K562 (cell line): ENCODE data around the gene CAPN5. TPM values are rescaled to one million over a fixed set of nuclear protein-coding genes. Genes with fewer than 3 reads are reported as not detected.

ENCODE experiments used
- ATAC-seq: fragments of 200-7000 bp; cut with Tn5 transposase; 3 replicates; pipeline ENCODE4 v1.9.1; 2020; ENCODE audit warnings: moderate library complexity
- BruUV-seq: library from RNA; stranded (reverse); fragments of 400-500 nt; replicated peaks from 2 replicates; lab custom pipeline; 2021; lab: Mats Ljungman, UMichigan
- CTCF ChIA-PET: fragments of 300-600 bp; formaldehyde crosslinking; extraction: SDS; loops from one replicate; lab custom pipeline; 2021; ENCODE audit warnings: low intra/inter-chr PET ratio; lab: Yijun Ruan, JAX
- POLR2A ChIA-PET: fragments of 300-600, 350-650 bp; sonication (Branson Sonifier 250); formaldehyde crosslinking; extraction: SDS; loops from one replicate; lab custom pipeline; 2021; ENCODE audit warnings: antibody characterized with exemption, inconsistent platforms; lab: Yijun Ruan, JAX
- DNase-seq, 4 experiments: peaks; one replicate each; pipeline versions ENCODE4 v3.0.0 to v3.0.0-alpha.2; 2011 to 2018; ENCODE audit warnings: low spot score in 3 of 4, mixed read lengths in 3 of 4; ENCODE audit errors: extremely low read depth in 1 of 4
- FAIRE-seq: peaks from 2 replicates; lab custom pipeline; 2011; peaks lifted over from hg19 to GRCh38; lab: Jason Lieb, UNC
- H2AFZ ChIP-seq: 2 replicates; pipeline ENCODE4 v1.6.0; 2011; ENCODE audit warnings: low read depth, low read length, control low read depth, inconsistent platforms
- H3K27ac ChIP-seq: fragments of 200-600 bp; 3 replicates; pipeline ENCODE4 v1.8.0; 2011; ENCODE audit warnings: low read depth, mild to moderate bottlenecking, control low read depth, inconsistent platforms, low read length, moderate library complexity, mixed read lengths; ENCODE audit errors: extremely low read depth
- H3K27me3 ChIP-seq, 2 experiments: fragments of 300-600 bp in 1 of 2; 2 replicates in 1 of 2; 3 replicates in 1 of 2; pipeline versions ENCODE4 v1.6.0 to v1.8.0; 2011; ENCODE audit warnings: inconsistent platforms in 2 of 2, low read length in 2 of 2, mild to moderate bottlenecking in 1 of 2, mixed read lengths in 1 of 2, moderate library complexity in 1 of 2; ENCODE audit not compliant: control insufficient read depth in 2 of 2, insufficient read depth in 2 of 2
- H3K36me3 ChIP-seq: fragments of 300-600 bp; 3 replicates; pipeline ENCODE4 v1.8.0; 2011; ENCODE audit warnings: mild to moderate bottlenecking, low read length, inconsistent platforms; ENCODE audit not compliant: control insufficient read depth, insufficient read depth
- H3K4me1 ChIP-seq, 2 experiments: fragments of 200-600 bp in 1 of 2; replicated peaks in 1 of 2; 2 replicates in 1 of 2; 3 replicates in 1 of 2; pipeline versions ENCODE4 v1.5.1 to v1.8.0; 2011; ENCODE audit warnings: inconsistent platforms in 2 of 2, low read length in 2 of 2, mild to moderate bottlenecking in 1 of 2, mixed read lengths in 1 of 2, moderate library complexity in 1 of 2; ENCODE audit not compliant: control insufficient read depth in 2 of 2, insufficient read depth in 2 of 2
- H3K4me2 ChIP-seq: 2 replicates; pipeline ENCODE4 v1.6.1; 2011; ENCODE audit warnings: low read length, control low read depth, inconsistent platforms, mixed read lengths; ENCODE audit not compliant: insufficient read depth
- H3K4me3 ChIP-seq: fragments of 200-600 bp; sonication (generic), shearing (Covaris generic); 2 replicates; pipeline ENCODE4 v1.5.1; 2016; ENCODE audit warnings: control low read depth, inconsistent platforms
- H3K79me2 ChIP-seq: fragments of 200-600 bp; 3 replicates; pipeline ENCODE4 v1.8.0; 2011; ENCODE audit warnings: low read length, inconsistent platforms; ENCODE audit not compliant: control insufficient read depth, insufficient read depth
- H3K9ac ChIP-seq, 2 experiments: 2 replicates each; pipeline versions ENCODE4 v1.6.0 to v1.6.1; 2011; ENCODE audit warnings: low read depth in 2 of 2, low read length in 2 of 2, control low read depth in 1 of 2, inconsistent platforms in 1 of 2, mild to moderate bottlenecking in 1 of 2, mixed read lengths in 1 of 2; ENCODE audit not compliant: insufficient read depth in 1 of 2
- H3K9me1 ChIP-seq: one replicate; pipeline ENCODE4 v1.6.0; 2011; ENCODE audit warnings: inconsistent platforms, mild to moderate bottlenecking, low read length, moderate library complexity; ENCODE audit not compliant: control insufficient read depth, insufficient read depth
- H3K9me3 ChIP-seq: replicated peaks from 2 replicates; pipeline ENCODE4 v1.5.1; 2011; ENCODE audit warnings: low read depth, low read length, inconsistent platforms; ENCODE audit not compliant: control insufficient read depth, insufficient read depth
- H4K20me1 ChIP-seq: replicated peaks from 2 replicates; pipeline ENCODE4 v1.6.1; 2011; ENCODE audit warnings: low read length, inconsistent platforms, mixed read lengths; ENCODE audit not compliant: control insufficient read depth, insufficient read depth
- KDM5B ChIP-seq: fragments of 200-600 bp; sonication (generic); IDR thresholded peaks from 2 replicates; pipeline ENCODE4 v1.6.1; 2012; ENCODE audit warnings: low read depth, mild to moderate bottlenecking, moderate library complexity, low read length, control low read depth, inconsistent platforms; ENCODE audit not compliant: insufficient replicate concordance
- MECOM ChIP-seq: fragments of 250-450 bp; sonication (Bioruptor Pico); IDR thresholded peaks from 2 replicates; pipeline ENCODE4 v1.8.0; 2022; ENCODE audit warnings: inconsistent platforms
- NCOA6 ChIP-seq: fragments of 450-650 bp; IDR thresholded peaks from 2 replicates; pipeline ENCODE4 v1.6.1; 2017; ENCODE audit warnings: mild to moderate bottlenecking
- NONO ChIP-seq, 2 experiments: fragments of 200-400 bp in 1 of 2; fragments of 450-650 bp in 1 of 2; formaldehyde crosslinking in 1 of 2; IDR thresholded peaks; 2 replicates each; pipeline ENCODE4 v1.6.1; 2017; ENCODE audit warnings: low read depth in 2 of 2, mild to moderate bottlenecking in 2 of 2, moderate library complexity in 2 of 2, low read length in 1 of 2
- ZFP36 ChIP-seq: fragments of 150-350 bp; IDR thresholded peaks from 2 replicates; pipeline ENCODE4 v1.6.1; 2018; ENCODE audit warnings: low read length, low read depth; ENCODE audit not compliant: partially characterized antibody
- ZNF584 ChIP-seq: fragments of 200-800 bp; sonication (Bioruptor generic); IDR thresholded peaks from 2 replicates; pipeline ENCODE4 v1.6.1; 2016; ENCODE audit warnings: low read depth, mild to moderate bottlenecking, missing genetic modification characterization, missing compliant biosample characterization
- WGBS: fragments of 100-300 bp; shearing (Covaris generic); methylation state at CpG from one replicate; pipeline ENCODE4 v1.1.6; 2016; ENCODE audit warnings: low coverage, mixed read lengths; ENCODE audit not compliant: insufficient coverage; ENCODE audit errors: missing lambda C conversion rate; 5-methylcytosine and 5-hydroxymethylcytosine counted together
- in situ Hi-C: fragments of 300-500 bp; cut with MboI; formaldehyde crosslinking; loops from 4 replicates; pipeline ENCODE4 v1.15.0; 2018; ENCODE audit warnings: inconsistent platforms, mixed read lengths
- intact Hi-C: fragments of 100-400 bp; cut with micrococcal nuclease; formaldehyde crosslinking; loops from 2 replicates; pipeline ENCODE4 v1.14.2; 2022
- polyA plus RNA-seq, 8 experiments: library from polyadenylated mRNA; depleted of rRNA in 4 of 8; stranded (reverse) in 5 of 8; unstranded in 3 of 8; fragments of >200 nt; fragmentation: Nextera tagmentation in 2 of 8; fragmentation: Illumina TruSeq in 1 of 8; extraction: Ambion mirVana in 2 of 8; extraction: Trizol in 1 of 8; gene quantifications; 2 replicates each; pipeline versions ENCODE4 v1.2.1 to v1.2.3, GENCODE V29; 2011 to 2014; ENCODE audit warnings: inconsistent platforms in 1 of 8, missing spikeins in 1 of 8
- total RNA-seq, 7 experiments: library from RNA; depleted of rRNA in 6 of 7; stranded (reverse); fragments of >200 nt in 6 of 7; fragmentation: Illumina TruSeq in 2 of 7; extraction: Trizol in 2 of 7; gene quantifications; 2 replicates each; pipeline versions ENCODE4 v1.2.1 to v1.2.3, GENCODE V29; 2011 to 2021; ENCODE audit warnings: low replicate concordance in 1 of 7
- TF ChIP-seq, protein P1 (sequence below): fragments of 250-450 bp; sonication (Bioruptor Pico); IDR thresholded peaks from 2 replicates; pipeline ENCODE4 v1.9.0; 2021; ENCODE audit warnings: mild to moderate bottlenecking, inconsistent platforms
- TF ChIP-seq, protein P2 (sequence below): fragments of 250-450 bp; sonication (Bioruptor Pico); IDR thresholded peaks from 2 replicates; pipeline ENCODE4 v1.6.1; 2021; ENCODE audit warnings: mild to moderate bottlenecking

CAPN5 gene
- total and polyA plus RNA-seq, 9 of the 15 experiments (the other 6 are each of a cell fraction or from before 2014, with no cell fraction given) = 0.04 to 0.44 (median 0.14) TPM; not detected in 2

DNA sequence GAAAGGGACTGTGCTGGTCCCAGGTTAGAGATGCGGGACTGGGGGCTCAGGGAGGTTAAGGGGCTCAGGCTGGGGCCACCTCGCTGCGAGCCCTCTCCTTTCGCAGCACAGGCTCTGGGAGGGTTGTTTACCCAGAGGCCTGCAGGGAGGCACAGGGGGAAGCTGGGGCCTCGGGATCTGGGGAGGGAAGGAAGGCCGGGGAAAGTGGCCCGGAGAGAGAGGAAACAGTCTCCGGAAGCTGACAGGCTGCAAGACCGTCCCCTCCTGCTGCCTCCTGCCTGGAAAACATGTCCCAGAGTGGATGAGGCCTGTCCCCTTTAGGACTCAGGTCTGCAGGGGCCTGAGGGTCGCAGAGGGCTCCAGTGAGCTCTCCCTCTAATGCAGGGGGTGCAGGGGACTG lies 106.7 kb downstream of the CAPN5 start:
- POLR2A ChIA-PET = interaction anchor here (0.6 kb wide), 1 partner anchor 54 kb away, joined by 3 read pairs; no protein-coding TSS in a partner anchor
- BruUV-seq = no TSS peak
- H3K36me3 ChIP-seq = no peaks in the 10 kb centered on the region
- H3K79me2 ChIP-seq = no peaks in the 10 kb centered on the region
- H3K27me3 ChIP-seq = peaks cover 0 to 42% of the 10 kb centered on the region in 2 experiments; a peak in 2 of 5 replicates
- no peak for FAIRE-seq
- H3K9ac ChIP-seq = no peak overlapping the region
- 7% methylated on average over 8 of the region's 10 CpGs for whole genome bisulfite sequencing
- peaks cover 2% of the 10 kb centered on the region for H3K9me1 ChIP-seq
- CTCF ChIA-PET = no interaction called here
- no peak for ATAC-seq
- in situ Hi-C loops = no loop called here
- DNase-seq = no peak
- no peaks in the 10 kb centered on the region for H3K9me3 ChIP-seq
- peaks cover 6 to 17% of the 10 kb centered on the region in 2 experiments; a peak in 4 of 5 replicates for H3K4me1 ChIP-seq
- H3K4me2 ChIP-seq = no peak overlapping the region
- intact Hi-C loops = no loop called here
- TF ChIP-seq, protein P1, sequence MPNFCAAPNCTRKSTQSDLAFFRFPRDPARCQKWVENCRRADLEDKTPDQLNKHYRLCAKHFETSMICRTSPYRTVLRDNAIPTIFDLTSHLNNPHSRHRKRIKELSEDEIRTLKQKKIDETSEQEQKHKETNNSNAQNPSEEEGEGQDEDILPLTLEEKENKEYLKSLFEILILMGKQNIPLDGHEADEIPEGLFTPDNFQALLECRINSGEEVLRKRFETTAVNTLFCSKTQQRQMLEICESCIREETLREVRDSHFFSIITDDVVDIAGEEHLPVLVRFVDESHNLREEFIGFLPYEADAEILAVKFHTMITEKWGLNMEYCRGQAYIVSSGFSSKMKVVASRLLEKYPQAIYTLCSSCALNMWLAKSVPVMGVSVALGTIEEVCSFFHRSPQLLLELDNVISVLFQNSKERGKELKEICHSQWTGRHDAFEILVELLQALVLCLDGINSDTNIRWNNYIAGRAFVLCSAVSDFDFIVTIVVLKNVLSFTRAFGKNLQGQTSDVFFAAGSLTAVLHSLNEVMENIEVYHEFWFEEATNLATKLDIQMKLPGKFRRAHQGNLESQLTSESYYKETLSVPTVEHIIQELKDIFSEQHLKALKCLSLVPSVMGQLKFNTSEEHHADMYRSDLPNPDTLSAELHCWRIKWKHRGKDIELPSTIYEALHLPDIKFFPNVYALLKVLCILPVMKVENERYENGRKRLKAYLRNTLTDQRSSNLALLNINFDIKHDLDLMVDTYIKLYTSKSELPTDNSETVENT (CRISPR knock-in tag) = no peak
- TF ChIP-seq NCOA6 (no peak), MECOM (no peak), ZNF584 (CRISPR knock-in tag) (no peak), KDM5B (no peak), NONO (IDR thresholded peaks at IDR 0.05; ENCODE audit: low read depth in 2 of 2, low read length in 1 of 2) (no peak), ZFP36 (no peak)
- TF ChIP-seq, protein P2, sequence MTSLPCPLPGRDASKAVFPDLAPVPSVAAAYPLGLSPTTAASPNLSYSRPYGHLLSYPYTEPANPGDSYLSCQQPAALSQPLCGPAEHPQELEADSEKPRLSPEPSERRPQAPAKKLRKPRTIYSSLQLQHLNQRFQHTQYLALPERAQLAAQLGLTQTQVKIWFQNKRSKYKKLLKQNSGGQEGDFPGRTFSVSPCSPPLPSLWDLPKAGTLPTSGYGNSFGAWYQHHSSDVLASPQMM (CRISPR knock-in tag) = no peak
- no peak overlapping the region for H3K27ac ChIP-seq
- no peak overlapping the region for H3K4me3 ChIP-seq
- no peak overlapping the region for H2AFZ ChIP-seq
- H4K20me1 ChIP-seq = 0 out of 2 replicates have a peak, but pooled peaks cover 3% of the 10 kb centered on the region
